GM18909 (cell line): ENCODE data around the gene KLF5.
"Not testable (repeated sequence)": the region's sequence is repeated elsewhere in the genome, so short reads cannot be mapped to it uniquely, and the experiment has no call there.

ENCODE experiments used
- ATAC-seq: cut with Tn5 transposase; IDR thresholded peaks from one replicate; pipeline ENCODE4 v1.9.1; 2021; ENCODE audit warnings: mild to moderate bottlenecking; ENCODE audit not compliant: unreplicated experiment, poor library complexity

KLF5 gene

DNA sequence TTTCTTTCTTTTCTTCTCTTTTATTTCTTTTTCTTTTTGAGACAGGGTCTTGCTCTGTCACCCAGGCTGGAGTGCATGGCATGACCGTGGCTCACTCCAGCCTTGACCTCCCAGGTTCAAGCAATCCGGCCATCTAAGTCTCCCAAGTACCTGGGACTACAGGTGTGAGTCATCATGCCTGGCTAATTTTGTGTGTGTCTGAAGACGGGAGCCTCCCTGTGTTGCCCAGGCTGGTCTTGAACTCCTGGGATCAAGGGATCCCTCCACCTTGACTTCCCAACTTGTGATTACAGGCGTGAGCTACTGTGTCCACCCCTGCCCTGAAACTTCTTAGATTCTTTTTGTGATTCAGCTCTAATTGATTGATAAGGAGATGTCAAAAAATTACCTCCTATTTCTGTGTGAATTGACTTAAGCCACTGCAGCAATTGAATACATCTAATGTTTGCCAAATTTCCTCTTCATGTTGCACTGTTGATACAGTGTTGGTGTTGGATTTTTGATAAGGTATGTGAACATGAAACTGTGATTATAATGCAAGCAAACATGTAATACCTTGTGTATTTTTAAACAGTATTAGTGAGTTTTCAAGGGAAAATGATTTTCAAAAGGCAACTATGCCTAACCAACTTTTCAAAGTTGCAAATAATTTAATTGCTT is 22.6 kb downstream of the KLF5 start:
- no peak for ATAC-seq

- no peak for ATAC-seq
These were observed 23.7 kb downstream of the KLF5 start for GRCh38 chr13:73082471-73082870.

GRCh38 chr13:73082895-73083294 is 24.1 kb downstream of the KLF5 start:
- no peak for ATAC-seq

- no peak for ATAC-seq
These were observed 29.6 kb downstream of the KLF5 start for GRCh38 chr13:73088332-73088935.

- no peak for ATAC-seq
These were observed 30.4 kb downstream of the KLF5 start for GRCh38 chr13:73089213-73089612.

DNA sequence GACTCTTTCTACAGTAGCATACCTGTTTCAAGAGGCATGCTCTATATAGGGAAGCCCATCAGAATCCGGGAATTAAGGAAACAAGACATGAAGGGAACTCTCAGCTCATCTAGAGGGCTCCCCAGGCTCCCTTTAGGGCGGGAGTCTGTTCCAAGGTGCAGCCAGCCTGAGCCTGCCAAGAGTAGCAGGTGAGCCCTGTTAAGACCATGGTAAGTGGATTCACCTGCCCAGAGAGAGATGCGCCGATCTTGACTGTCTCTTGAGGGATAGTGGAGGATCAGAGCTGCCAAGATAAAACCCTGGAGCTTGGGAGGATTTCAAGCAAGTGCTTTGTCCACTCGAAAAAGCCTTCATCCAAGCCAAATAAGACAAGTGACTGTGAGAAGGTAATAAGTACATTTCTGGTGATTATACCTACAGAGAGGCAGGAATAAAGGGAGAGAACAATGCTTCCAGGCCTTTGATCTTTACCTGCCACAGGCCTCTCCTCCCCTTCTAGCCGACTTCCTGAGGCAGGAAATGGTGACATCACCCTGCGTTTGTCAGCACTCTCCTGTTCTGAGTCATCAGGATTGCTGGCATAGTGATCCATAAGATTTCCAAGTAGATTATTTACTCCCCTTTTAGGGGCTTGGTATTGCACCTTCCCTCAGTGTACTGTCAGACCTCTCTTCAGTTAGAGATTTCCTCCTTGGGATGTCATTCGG is 31.5 kb downstream of the KLF5 start:
- peak; percentile 65 for ATAC-seq

DNA sequence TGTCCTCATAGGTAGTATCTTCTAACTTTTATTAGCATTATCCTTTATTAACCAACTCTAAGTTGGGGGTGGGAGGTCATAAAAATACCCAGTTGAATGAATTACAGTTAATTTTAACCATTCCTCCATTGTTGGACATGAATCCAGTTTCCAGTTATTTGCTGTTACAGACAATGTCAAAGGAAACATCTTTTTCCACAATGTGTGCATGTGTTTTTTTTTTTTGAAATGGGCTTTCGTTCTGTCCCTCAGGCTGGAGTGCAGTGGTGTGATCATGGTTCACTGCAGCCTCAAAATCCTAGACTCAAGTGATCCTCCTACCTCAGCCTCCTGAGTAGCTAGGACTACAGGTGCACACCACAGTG is 32.0 kb downstream of the KLF5 start:
- ATAC-seq, result no peak

DNA sequence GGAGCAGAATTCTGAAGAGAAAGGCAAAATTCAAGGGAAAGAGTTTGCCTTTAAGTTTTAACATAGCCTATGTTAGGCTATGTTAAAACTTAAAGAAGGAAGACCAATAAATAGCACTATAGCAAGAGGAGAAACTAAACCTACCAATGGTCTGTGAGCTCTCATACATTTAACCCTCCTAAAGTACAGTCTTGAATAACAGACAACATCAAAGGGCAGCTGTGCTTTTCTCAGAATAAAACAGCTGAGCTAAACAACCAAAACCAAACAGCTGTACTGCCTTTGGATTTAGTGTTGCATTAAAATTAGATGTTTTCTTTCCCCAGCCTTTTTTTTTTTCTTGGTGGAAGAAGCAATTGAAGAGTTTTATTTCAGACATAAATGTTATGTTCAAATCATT is 34.0 kb downstream of the KLF5 start:
- ATAC-seq, result no peak

DNA sequence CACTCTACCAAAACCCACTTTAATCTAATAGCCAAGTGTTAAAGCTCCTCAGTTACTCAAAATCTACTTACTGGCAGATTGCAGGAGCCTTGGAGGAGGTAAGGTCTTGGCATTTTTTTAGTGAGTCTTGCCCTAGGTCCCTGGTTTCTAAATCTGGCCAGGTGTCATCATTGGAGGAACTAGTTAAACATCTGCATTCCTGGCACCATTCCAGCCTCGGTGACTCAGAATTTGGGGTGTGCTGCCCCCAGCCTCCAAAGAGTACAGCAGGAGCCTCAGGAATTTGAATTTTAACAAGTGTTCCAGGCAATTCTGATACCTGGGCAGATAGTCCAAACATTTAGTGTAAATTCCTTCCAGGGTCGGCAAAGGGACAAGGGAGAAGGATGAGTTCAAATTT is 37.4 kb downstream of the KLF5 start:
- no peak for ATAC-seq

GRCh38 chr13:73096638-73097037 is 37.8 kb downstream of the KLF5 start:
- no peak for ATAC-seq

DNA sequence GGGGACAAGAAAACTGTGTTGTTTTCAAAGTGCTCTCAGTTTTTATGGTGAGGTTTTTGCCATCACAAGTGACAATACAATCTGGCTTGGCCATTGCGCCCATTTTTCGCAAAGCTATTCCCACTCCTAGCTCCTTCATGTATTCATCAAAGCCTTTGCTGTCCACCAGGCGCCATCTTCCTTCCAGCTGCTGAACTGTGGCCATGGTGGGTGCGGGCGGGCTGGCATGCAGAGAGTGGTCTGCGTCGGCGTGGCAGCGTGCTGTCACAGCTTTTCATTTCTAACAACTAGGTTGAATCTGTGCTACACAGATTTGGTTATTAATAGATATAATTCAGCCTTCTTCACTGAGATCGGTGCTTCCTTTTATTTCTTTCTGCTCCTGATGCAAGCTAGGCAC is 42.0 kb downstream of the KLF5 start:
- ATAC-seq, result not testable (repeated sequence)

DNA sequence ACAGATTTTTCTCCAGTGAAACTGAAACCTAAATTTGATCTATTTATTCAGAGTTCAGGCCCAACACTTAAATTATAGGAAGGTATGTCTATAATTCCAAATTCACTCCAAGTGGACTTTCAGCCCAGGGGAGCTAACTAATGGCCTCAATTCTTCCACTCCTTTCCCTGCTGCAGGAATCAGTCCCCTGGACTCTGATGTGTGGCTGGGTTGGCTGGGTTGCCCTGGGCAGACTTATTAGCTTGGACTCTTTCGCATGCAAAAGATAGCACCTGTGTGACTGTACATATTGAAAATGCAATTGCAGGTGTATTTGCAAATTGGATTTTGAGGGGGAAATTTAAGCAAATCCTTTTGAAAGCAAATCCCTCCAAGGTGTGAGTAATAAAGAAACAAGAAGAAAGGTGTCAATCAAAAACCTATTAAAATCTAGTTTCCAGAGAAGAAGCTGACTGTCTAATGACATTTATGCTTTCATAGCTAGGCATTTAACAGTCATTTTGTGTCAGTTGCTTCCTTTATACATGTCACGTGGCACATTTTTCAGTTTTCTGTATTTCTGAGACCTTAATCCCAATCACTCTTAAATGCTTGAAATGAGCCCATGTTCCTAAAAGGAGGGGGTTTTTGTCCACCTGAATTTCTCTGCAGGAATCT is 42.7 kb downstream of the KLF5 start:
- ATAC-seq, result no peak

DNA sequence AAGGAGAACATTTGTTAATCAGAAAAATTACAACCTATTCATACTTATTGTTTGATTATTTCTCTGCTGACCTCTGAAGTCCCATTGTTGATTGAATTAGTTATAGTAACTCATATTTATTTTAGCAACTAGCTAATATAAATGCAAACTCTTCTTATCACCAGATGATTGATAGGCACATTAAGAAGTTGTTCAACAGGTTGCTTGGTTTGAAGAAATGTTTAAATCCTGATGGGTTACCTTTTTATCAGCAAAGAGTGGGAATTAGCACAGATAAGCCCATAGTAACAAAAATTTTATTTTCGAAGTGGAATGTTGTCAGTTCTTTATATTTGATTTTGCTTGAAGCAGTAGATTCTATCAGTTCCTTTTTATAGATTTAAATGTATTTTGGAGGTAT is 44.4 kb downstream of the KLF5 start:
- ATAC-seq, result no peak

DNA sequence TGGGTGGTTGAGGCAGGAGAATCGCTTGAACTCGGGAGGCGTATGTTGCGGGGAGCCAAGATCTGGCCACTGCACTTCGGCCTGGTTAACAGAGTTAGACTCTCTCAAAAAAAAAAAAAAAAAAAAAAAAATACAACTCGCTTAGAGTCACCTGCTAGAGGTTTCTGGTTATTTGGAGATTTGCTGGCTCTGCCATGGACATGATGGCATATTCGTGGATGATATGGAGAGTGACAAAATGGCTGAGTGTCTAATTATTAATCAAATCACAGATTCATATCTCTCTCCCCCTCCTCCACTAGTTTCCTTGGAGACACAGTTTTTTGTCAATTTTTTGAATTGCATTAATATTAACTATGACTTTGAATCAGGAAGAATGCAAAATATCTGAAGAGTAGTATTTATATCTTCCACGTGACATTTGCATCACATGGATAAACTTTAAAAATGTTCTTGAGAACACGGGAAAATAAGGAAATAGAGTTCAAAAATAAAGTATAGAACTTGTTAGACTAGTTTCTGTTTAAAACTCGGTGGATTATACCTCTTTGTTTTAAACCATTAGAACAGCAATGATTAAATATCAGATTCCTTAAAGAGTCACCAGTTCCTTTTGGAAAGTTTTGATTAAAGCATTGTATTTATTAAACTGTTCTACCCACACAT is 47.8 kb downstream of the KLF5 start:
- no peak for ATAC-seq

DNA sequence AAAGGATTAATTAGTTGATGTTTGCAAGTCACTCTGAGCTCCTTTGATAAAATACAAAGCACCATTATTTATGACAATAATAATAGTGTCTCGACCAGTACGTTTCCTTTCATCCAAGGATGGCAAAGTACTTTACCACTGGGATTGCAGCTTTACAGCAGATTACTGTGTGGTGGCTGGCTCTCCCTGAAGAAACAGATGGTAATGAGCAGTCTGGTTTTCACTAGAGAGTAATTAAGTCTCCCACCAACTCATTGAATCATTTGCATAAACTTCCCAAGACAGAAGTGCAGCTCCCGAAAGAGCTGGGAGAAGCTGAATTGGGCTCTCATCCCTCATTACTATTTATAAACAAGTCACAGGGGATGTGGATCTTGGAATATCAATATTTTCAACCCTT is 48.7 kb downstream of the KLF5 start:
- no peak for ATAC-seq

DNA sequence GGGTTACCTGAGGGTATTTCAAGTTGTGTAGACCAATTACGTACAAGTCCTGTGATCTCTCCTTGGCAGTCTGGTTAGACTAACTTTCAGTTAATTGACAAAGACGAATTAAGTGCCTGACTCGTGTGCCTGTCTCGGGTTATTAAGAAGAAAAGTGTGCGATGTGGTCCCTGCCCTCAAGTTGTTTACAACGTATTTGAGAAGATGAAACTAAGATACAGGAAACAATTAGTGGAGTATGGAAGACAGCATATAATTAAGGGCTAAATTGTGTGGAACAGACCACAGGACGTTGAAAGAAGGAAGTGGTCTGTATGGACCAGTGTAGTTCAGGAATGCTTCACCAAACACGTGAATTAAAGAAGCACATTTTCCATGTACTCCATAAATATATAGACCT is 49.2 kb downstream of the KLF5 start:
- ATAC-seq, result no peak

DNA sequence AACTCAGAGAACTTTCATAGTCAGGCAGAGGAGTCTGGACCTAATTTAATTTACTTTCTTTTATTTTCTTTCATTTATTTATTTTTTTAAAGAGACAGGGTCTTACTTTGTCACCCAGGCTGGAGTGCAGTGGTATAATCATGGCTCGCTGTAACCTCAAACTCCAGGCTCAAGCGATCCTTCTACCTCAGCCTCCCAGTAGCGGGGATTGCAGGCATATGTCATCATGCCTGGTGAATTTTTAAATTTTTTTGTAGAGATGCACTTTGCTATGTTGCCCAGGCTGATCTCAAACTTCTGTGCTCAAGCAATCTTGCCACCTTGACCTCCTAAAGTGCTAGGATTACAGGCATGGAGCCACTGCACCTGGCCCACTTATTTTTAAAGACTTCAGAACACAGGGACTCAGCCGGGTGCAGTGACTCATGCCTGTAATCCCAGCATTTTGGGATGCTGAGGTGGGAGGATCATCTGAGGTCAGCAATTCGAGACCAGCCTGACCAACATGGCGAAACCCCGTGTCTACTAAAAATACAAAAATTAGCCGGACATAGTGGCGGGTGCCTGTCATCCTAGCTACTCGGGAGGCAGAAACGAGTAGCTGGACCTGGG is 50.6 kb downstream of the KLF5 start:
- no peak for ATAC-seq

GRCh38 chr13:73109969-73110368 is 51.2 kb downstream of the KLF5 start:
- ATAC-seq, result no peak

DNA sequence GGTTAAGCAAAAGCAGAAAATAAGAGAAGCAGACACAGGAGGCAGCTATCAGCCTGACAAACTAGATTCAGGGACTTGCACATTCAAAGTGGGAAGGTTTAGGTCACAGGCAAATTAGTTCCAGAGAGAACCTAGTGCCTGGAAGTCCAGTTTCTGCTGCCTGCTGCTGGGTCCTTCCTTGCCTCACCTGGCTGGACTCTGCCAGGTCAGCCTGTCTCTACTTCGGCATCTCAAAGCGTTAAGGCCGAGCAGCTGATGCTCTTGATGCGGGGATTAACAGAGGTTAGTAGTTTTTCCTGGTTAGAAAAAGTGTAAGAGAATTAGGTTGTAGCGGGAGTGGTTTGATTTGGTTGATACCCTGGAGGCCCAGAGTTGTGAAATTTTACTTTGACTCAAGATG is 52.0 kb downstream of the KLF5 start:
- no peak for ATAC-seq

- no peak for ATAC-seq
These were observed 52.5 kb downstream of the KLF5 start for GRCh38 chr13:73111331-73111730.
